GM19351 (cell line): ENCODE data around the gene EBF3.

Experiments used
- ATAC-seq: cut with Tn5 transposase; IDR thresholded peaks from one replicate; pipeline ENCODE4 v1.9.1; 2021; ENCODE audit warnings: mild to moderate bottlenecking, moderate library complexity; ENCODE audit not compliant: unreplicated experiment

The EBF3 gene

GRCh38 chr10:129972145-129972965 lies 8.3 kb upstream of the EBF3 start:
- no peak for ATAC-seq

DNA sequence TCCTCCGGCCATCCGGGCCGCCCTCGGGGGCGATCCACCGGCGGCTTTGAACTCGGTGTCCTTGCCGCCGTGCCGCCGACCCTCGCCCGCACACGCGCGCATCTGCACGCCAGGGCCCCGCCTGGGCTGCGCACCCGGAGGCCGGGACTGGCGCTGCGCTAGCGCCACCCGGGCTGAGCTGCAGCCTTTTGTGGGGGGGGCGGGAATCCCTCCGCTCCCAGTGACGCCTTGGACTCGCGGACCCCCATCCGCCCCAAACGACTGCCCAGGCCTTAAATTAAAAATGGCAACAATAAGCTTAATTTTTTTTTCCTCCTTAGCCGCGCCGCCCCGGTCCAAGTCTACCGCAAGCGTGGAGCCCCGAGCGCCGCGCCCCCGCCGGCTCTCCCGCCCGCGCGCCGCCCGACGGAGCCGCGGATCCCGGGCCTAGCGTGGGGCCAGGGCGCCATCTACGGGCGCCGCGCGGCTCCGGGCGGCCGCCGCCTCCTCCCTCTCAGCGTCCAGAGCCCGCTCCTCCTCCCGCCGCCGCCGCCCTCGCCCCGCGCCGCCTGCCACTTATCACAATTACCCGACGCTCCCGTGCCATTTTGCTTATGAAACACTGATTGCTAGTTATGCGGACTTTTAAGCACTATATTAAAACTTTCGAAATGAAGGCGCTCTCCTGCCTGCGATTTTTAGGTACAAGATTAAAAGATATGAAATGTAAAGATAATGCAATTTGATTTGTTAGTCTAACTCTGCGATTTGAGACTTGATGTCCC lies 7.5 kb upstream of the EBF3 start:
- peak; percentile 77 for ATAC-seq

DNA sequence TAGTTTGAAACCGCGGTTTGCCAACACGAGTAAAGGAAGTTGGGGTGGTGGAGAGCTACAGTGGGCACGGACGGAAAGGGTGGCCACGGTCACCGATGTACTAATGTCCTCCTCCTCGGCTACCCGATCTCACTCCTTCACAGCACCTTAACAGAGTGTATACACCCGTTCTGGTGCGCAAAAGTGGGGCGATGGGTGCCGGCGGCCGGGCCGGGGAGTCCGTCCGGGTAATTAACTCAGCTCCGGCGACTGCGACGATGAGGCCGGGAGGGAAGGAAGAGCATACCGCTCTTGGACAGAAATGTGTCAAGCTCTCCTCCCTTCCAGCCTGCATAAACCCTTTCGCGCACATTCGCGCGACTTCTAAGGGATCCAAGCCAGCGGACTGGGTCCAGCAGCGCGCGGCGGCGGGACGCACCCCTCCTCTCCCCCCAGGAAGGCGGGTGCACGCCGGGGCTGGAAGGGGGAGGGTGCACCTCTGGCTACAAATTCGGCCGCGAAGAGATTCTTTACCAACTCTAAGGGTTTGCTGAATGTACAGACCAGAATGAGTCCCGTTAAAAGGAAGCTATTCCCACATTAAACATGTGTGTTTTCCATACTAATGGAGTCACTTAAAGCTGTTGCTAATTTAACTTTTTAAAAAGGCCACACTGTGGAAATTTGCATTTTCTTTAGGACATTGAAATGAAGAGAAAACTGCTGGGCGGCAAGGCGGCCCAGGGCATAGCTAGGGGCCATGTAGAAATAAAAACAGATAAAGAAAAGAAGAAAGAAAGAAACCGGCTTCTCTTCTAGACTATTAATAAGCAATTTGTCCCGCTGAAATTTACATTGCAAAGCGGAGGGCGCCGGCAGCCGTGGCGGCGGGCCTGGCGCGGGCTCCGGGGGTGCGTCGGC lies 6.6 kb upstream of the EBF3 start:
- ATAC-seq: no peak

GRCh38 chr10:129969911-129970464 lies 5.9 kb upstream of the EBF3 start:
- no peak for ATAC-seq

DNA sequence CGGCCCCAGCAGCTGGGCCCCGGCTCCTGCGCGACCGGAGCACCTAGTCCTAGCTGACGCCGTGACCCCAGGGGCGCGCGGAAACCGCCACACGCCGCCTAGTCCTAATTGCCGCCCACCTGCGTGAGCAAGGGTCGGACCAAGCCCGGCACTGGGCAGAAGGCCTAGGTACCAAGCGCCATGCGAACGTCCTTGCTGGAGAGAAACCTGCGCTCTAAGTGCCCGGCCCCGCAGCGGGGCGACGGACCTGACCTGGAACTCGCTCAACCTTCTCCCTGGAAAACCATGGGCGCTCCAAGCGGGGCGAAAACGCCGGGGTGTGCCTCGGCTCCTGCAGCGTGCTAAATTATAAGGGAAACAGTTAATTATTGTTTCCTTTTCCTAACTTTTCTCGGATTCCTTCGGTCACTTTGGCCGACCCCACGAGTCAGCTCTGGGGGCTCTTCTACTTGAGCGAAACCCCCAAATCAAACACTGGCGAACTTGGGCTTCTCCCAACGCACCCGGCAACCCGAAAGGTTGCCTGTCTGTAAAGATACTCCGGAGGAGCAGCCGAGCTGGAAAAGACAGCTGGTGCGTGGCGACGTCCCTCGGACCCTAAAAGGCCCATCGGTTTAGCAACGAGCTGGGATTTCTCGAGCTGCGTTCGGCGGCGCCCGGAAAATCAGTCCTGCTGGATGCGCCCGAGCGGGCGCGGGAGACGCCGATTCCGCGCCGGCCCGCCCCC lies 5.3 kb upstream of the EBF3 start:
- ATAC-seq: no peak

GRCh38 chr10:129968853-129969183 lies 4.7 kb upstream of the EBF3 start:
- ATAC-seq: peak; percentile 42

DNA sequence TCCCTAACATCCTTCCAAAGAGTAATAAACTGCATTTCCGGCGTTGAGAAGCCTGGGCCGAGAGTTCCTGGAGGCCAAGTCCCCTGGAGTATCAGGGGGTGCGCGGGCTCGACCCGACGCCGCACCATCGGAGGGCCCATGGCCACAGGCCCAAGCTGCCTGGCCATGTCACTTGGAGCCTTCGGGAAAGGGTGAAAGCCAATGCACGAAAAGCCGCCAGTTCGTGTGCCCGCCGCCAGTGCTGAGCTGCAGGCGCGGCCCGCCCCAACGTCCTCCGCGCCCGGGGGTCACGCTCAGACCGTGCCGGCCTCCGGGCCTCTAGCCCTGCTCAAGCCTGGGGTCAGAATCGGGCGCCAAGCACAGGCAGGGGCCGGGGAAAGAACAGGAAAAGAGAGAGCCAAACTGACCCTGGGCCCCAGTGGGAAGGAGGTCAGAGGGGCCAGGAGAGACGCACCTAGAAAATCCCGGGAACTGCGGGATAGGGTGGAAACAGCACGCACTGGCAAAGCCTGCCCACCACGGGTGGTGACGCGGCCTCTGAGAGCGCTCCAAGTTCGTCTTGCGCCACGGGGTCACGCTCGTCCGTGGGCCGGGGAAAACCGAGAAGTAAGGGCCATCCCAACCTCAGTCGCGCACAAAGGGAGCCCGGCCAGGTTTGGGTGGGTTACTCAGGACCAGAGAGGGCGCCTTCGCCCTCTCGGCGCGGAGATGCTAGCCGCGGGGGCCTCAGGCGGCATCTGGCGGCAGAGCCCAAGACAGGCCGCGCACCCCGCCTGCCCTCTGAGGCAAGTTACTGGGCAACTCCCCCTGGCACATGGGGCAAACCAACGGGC lies 4.2 kb upstream of the EBF3 start:
- no peak for ATAC-seq

- ATAC-seq: no peak
These were observed 3.5 kb upstream of the EBF3 start for GRCh38 chr10:129967579-129968019.

GRCh38 chr10:129966889-129967578 lies 3.0 kb upstream of the EBF3 start:
- ATAC-seq: no peak

DNA sequence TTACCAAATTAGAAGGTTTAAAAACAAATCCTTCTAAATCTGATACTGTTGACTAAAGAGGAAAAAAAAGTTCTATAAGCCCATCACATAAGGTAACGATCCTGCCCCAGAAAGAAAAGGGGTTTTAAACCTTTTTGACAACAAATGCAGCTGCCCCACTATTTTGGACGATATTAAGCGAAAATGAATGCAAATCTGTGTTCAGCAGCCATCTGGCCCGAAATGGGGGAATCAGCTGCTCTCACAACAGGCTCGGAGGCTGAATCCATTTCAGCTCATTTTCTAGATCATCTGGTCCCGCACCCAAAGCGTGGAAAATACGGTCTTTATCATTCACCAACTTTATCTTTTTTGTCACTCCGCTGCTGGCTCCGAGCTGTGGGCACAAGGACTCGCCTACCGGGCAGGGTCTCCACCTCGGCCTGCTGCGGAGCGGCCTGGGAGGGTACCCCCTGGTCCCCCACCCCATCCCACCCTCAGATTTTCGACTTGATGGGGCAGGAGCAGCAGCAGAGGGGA lies 2.4 kb upstream of the EBF3 start:
- no peak for ATAC-seq

DNA sequence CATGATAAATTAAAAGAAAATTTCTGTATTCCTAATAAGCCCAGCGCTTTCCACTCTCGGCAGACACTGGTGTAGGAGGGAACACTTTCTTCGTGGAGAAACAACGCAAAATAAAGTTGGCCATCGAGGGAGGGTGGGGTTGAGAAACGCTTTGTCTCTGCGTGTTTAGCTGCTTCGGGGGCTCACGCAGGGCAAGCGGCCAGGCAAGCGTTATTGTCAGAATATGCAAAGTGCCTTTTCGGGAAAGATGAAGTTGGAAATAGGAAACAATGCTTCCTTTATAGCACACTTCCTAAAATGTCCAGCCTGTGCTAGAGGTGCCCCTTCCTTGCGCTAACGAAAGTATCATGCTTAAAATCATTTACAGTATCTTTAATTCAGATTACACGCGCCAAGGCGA lies 1.9 kb upstream of the EBF3 start:
- ATAC-seq: no peak

DNA sequence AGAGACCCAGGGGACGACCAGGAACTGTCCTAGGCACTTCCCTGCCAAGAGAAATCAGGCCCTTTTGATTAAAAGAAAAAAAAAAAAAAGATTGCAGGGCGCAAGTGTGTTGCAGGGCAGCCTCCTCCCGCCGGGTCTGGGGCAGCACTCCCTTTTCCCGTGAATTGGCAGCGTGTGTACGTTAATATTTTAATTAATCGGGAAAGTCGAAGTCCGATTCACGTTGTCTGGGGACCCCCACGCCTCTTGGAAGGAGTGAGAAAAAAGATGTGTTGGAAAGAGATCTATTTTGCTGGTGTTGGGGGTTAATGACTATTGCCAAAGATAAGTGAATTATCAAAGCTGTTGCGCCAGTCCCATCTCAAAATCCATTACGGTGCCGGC lies 1.3 kb upstream of the EBF3 start:
- ATAC-seq: no peak

GRCh38 chr10:129964611-129965424 lies 744 bp upstream of the EBF3 start:
- no peak for ATAC-seq

- ATAC-seq: no peak
These were observed 1.0 kb downstream of the EBF3 start for GRCh38 chr10:129962872-129963640.

- ATAC-seq: no peak
These were observed 1.8 kb downstream of the EBF3 start for GRCh38 chr10:129962031-129962871.

DNA sequence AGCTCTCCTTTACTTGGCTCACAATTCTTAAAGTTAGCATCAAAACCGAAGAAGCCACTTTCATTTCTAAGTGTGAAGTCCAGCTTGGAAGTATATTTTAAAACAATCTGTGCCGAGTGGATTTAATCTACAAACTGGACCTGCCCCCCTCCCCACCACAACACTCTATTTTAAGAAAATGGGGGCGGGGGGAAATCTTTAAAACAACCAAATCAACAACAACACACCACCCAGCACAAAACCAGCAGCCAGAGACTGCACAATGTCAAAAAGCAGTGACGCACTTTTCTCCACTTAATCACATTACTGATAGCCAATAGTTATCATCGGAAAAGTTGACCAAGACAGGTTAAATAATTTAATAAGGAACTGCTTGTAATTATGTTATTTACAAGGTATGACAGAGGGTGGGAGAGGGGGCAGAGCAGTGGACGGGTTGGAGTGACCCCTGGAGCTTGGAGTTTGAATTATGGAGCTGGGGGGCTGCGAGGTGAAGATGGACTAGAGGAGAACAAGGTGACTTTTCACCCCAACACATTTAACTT lies 2.8 kb downstream of the EBF3 start:
- ATAC-seq: no peak
